ENCODE data around the gene C17orf50.

Gene C17orf50

GRCh38 chr17:35791681-35792350, 31.1 kb downstream of the C17orf50 start:
- DNase-seq = no peak

GRCh38 chr17:35793257-35793656, 32.6 kb downstream of the C17orf50 start:
- no peak for DNase-seq

GRCh38 chr17:35795007-35795870, 34.6 kb downstream of the C17orf50 start, which contains the start of gene MMP28:
MMP28 (minus strand) TSS chr17:35795641; CDS start chr17:35795377, 264 bp downstream.
- peak; percentile 34 for DNase-seq

GRCh38 chr17:35795871-35796265, 35.2 kb downstream of the C17orf50 start:
- DNase-seq = no peak

GRCh38 chr17:35796942-35797341, 36.3 kb downstream of the C17orf50 start:
- no peak for DNase-seq

- DNase-seq = no peak
Observed at GRCh38 chr17:35797370-35797769, 36.7 kb downstream of the C17orf50 start.

- no peak for DNase-seq
Observed at GRCh38 chr17:35797918-35798317, 37.2 kb downstream of the C17orf50 start.

- DNase-seq = no peak
Observed at GRCh38 chr17:35799942-35800341, 39.3 kb downstream of the C17orf50 start.

GRCh38 chr17:35801583-35802224, 41.0 kb downstream of the C17orf50 start:
- DNase-seq = no peak

GRCh38 chr17:35804658-35805192, 44.0 kb downstream of the C17orf50 start:
- DNase-seq = peak; percentile 41

- no peak for DNase-seq
Observed at GRCh38 chr17:35807371-35808144, 46.9 kb downstream of the C17orf50 start.

GRCh38 chr17:35808240-35808961, 47.7 kb downstream of the C17orf50 start:
- DNase-seq = no peak

GRCh38 chr17:35808962-35809854, 48.5 kb downstream of the C17orf50 start, which contains the start of gene TAF15:
TAF15 (plus strand) TSS chr17:35809484; CDS start chr17:35809570, 86 bp downstream.
- peak; percentile 94 for DNase-seq

- DNase-seq = peak; percentile 8
Observed at GRCh38 chr17:35809855-35810461, 49.3 kb downstream of the C17orf50 start.

- DNase-seq = no peak
Observed at GRCh38 chr17:35811759-35812158, 51.1 kb downstream of the C17orf50 start.

- no peak for DNase-seq
Observed at GRCh38 chr17:35812456-35812855, 51.8 kb downstream of the C17orf50 start.

All from NCI-H510A (cell line).